Karpas-422 (cell line): Measurements from ENCODE around the gene MAJIN. TPM values are rescaled to one million over a fixed set of nuclear protein-coding genes. Genes with fewer than 3 reads are reported as not detected.
A peak's percentile ranks its signal among the peaks of the same experiment; 100 is the strongest.

ENCODE experiments used
- DNase-seq: peaks from one replicate; pipeline ENCODE4 v3.0.0-alpha.2; 2015
- H2AFZ ChIP-seq: fragments of 200-600 bp; sonication (generic); 2 replicates; pipeline ENCODE4 v1.6.1; 2014; ENCODE audit warnings: antibody characterized with exemption, low read length, mixed read lengths
- H3K27ac ChIP-seq: fragments of 200-600 bp; sonication (generic); 2 replicates; pipeline ENCODE4 v1.5.1; 2014; ENCODE audit warnings: mild to moderate bottlenecking, low read length, moderate library complexity
- H3K27me3 ChIP-seq: fragments of 200-600 bp; sonication (generic); 2 replicates; pipeline ENCODE4 v1.6.1; 2014; ENCODE audit warnings: low read length, mixed read lengths
- H3K36me3 ChIP-seq: fragments of 200-600 bp; sonication (generic); 2 replicates; pipeline ENCODE4 v1.6.1; 2014; ENCODE audit warnings: low read length, mixed read lengths; ENCODE audit not compliant: insufficient read depth
- H3K4me1 ChIP-seq: fragments of 200-600 bp; sonication (generic); 2 replicates; pipeline ENCODE4 v1.6.1; 2014; ENCODE audit warnings: mild to moderate bottlenecking, low read length, mixed read lengths
- H3K4me2 ChIP-seq: fragments of 200-600 bp; sonication (generic); 2 replicates; pipeline ENCODE4 v1.6.1; 2014; ENCODE audit warnings: low read length, low read depth, mild to moderate bottlenecking; ENCODE audit not compliant: poor library complexity, severe bottlenecking
- H3K4me3 ChIP-seq: fragments of 200-600 bp; sonication (generic); 2 replicates; pipeline ENCODE4 v1.5.1; 2014; ENCODE audit warnings: mild to moderate bottlenecking, antibody characterized with exemption, low read length, mixed read lengths
- H3K79me2 ChIP-seq: fragments of 200-600 bp; sonication (generic); 2 replicates; pipeline ENCODE4 v1.6.1; 2014; ENCODE audit warnings: mild to moderate bottlenecking, low read length, mixed read lengths
- H3K9ac ChIP-seq: fragments of 200-600 bp; sonication (generic); 2 replicates; pipeline ENCODE4 v1.6.0; 2014; ENCODE audit warnings: low read length
- H3K9me2 ChIP-seq: fragments of 200-600 bp; sonication (generic), shearing (Covaris generic); replicated peaks from 2 replicates; pipeline ENCODE4 v1.6.0; 2014; ENCODE audit warnings: mild to moderate bottlenecking, low read length, moderate library complexity; ENCODE audit not compliant: insufficient read depth
- H3K9me3 ChIP-seq: fragments of 300-700, 200-600 bp; sonication (generic); 2 replicates; pipeline ENCODE4 v1.6.1; 2014; ENCODE audit warnings: low read length, mixed read lengths
- H4K20me1 ChIP-seq: fragments of 200-600 bp; sonication (generic); 2 replicates; pipeline ENCODE4 v1.6.1; 2014; ENCODE audit warnings: mild to moderate bottlenecking, antibody characterized with exemption, low read length, low read depth; ENCODE audit not compliant: insufficient read depth
- small RNA-seq: library from RNA; depleted of rRNA; stranded (forward); fragments of <200 nt; gene quantifications from one replicate; pipeline ENCODE3, GENCODE V24; 2014
- total RNA-seq: library from RNA; depleted of rRNA; stranded (reverse); fragments of >200 nt; shearing (Covaris generic); gene quantifications from 2 replicates; pipeline ENCODE4 v1.2.3, GENCODE V29; 2014; ENCODE audit warnings: low replicate concordance; rRNA removed

The MAJIN gene
- total RNA-seq, 1 experiment from 2014 or later = not detected

DNA sequence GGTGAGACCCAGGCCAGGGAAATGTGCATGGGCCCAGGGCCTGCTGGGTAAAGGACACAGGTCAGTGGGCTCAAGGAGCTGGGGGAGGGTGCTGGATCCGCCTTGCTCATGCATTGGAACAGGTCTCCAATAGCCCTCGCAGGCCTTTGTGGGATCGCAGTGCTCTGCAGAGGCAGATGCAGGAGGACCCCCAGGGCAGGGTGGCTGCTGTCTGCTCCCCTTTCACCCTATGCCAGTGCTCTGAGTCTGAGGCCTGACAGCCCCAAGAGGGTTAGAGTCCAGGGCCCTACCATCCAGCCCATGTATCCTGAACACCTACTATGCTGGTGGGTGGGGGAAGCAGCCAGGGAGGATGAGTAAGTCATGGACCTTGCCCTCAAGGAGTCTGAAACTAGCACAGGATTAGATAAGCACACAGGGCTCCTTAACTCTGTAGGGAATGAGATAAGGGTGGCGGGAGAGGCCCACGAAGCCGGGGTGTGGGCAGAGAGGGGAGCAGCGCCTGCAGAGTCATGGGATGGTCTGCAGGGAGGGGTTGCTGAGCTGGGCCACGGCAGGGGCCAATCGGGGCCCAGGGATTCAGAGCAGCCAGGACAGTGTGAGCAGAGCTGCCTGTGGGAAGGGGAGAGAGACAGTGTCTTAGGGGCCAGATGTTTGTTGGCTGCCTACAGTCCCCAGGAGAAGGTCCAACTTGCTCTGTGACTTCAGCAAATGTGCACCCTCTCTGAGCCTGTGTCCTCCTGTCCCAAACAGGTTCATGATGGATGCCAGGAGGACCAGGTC lies 83.0 kb downstream of the MAJIN start:
- H3K4me3 ChIP-seq = no peak overlapping the region; the same call in 1 of the 2 replicates
- no peaks in the 10 kb centered on the region for H3K79me2 ChIP-seq
- H3K4me1 ChIP-seq = peaks cover 19% of the 10 kb centered on the region
- H3K36me3 ChIP-seq = no peaks in the 10 kb centered on the region
- H3K27ac ChIP-seq = no peak overlapping the region
- H3K9me2 ChIP-seq = no peaks in the 10 kb centered on the region
- no peak for DNase-seq
- no peaks in the 10 kb centered on the region for H3K9me3 ChIP-seq
- peak overlapping the region; percentile 27; the same call in 1 of the 2 replicates for H3K9ac ChIP-seq
- no peak overlapping the region for H2AFZ ChIP-seq
- H4K20me1 ChIP-seq = no peaks in the 10 kb centered on the region
- no peaks in the 10 kb centered on the region for H3K27me3 ChIP-seq
- peak overlapping the region; percentile 79 for H3K4me2 ChIP-seq

DNA sequence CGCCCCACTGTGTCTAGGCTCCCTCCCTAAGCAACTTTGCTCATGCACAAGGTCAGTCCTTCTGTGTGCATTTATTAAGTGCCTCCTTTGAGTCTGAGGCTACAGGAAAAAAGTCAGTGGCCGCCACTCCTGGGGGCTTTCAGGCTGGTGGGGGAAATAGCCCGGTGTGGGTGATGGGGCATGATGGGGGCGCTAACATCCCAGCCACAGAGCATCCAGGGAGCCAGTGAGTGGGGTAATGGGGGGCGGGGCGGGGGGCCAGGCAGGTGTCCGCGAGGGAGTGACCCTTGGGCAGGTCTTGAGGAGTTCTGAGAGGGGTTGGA lies 83.5 kb downstream of the MAJIN start:
- Histone ChIP-seq H3K4me3 (peak overlapping the region; percentile 66), H3K9ac (peak overlapping the region; percentile 73), H3K27ac (peak overlapping the region; percentile 53), H3K79me2 (no peaks in the 10 kb centered on the region), H3K4me2 (peak overlapping the region; percentile 79), H3K4me1 (peaks cover 19% of the 10 kb centered on the region), H3K27me3 (no peaks in the 10 kb centered on the region), H3K9me3 (no peaks in the 10 kb centered on the region), H4K20me1 (no peaks in the 10 kb centered on the region), H3K9me2 (no peaks in the 10 kb centered on the region), H3K36me3 (no peaks in the 10 kb centered on the region), H2AFZ (peak overlapping the region; percentile 96)
- no peak for DNase-seq

Small RNAs within 50 kb of the gene (small RNA-seq; reads per million reads assigned to genes)
- gene MIR6749 (not detected), gene MIR6750 (not detected), gene MIR6879 (not detected)

Other genes with a start within 250 kb of the MAJIN start
- gene NRXN2, start 248.9 kb downstream of the MAJIN start, total RNA-seq = 0.83 TPM in 1 of 2 replicates, not detected in the other
- 4.0 and 5.3 TPM in 2 replicates for gene RASGRP2, start 228.0 kb downstream of the MAJIN start, total RNA-seq
- 1.3 TPM in 1 of 2 replicates, not detected in the other for gene PYGM, start 212.1 kb downstream of the MAJIN start, total RNA-seq
- gene SF1, start 193.6 kb downstream of the MAJIN start, total RNA-seq = 156 and 329 TPM in 2 replicates
- 62.0 and 84.2 TPM in 2 replicates for gene MAP4K2, start 168.9 kb downstream of the MAJIN start, total RNA-seq
- gene MEN1, start 161.6 kb downstream of the MAJIN start, total RNA-seq = 27.6 and 28.3 TPM in 2 replicates
- 0.15 and 0.22 TPM in 2 replicates for gene CDC42BPG, start 127.5 kb downstream of the MAJIN start, total RNA-seq
- 30.8 and 77.3 TPM in 2 replicates for gene EHD1, start 93.5 kb downstream of the MAJIN start, total RNA-seq
- gene ATG2A, start 54.9 kb downstream of the MAJIN start, total RNA-seq = 16.2 and 24.6 TPM in 2 replicates
- gene PPP2R5B, start 47.4 kb downstream of the MAJIN start, total RNA-seq = 1.8 and 7.5 TPM in 2 replicates
- not detected in 2 replicates for gene GPHA2, start 36.2 kb downstream of the MAJIN start, total RNA-seq
- 0.18 and 1.1 TPM in 2 replicates for gene BATF2, start 24.9 kb upstream of the MAJIN start, total RNA-seq
- 28.9 and 44.4 TPM in 2 replicates for gene ARL2, start 42.1 kb upstream of the MAJIN start, total RNA-seq
- gene SNX15, start 55.3 kb upstream of the MAJIN start, total RNA-seq = 14.2 and 17.6 TPM in 2 replicates
- gene SAC3D1, start 69.1 kb upstream of the MAJIN start, total RNA-seq = 1.9 and 11.9 TPM in 2 replicates
- gene NAALADL1, start 86.4 kb upstream of the MAJIN start, total RNA-seq = not detected in 2 replicates
- 24.3 and 28.2 TPM in 2 replicates for gene CDCA5, start 111.9 kb upstream of the MAJIN start, total RNA-seq
- 19.0 and 40.7 TPM in 2 replicates for gene ZFPL1, start 112.1 kb upstream of the MAJIN start, total RNA-seq
- 78.9 and 193 TPM in 2 replicates for gene VPS51, start 124.1 kb upstream of the MAJIN start, total RNA-seq
- 160 and 161 TPM in 2 replicates for gene TM7SF2, start 139.8 kb upstream of the MAJIN start, total RNA-seq
- gene ZNHIT2, start 145.6 kb upstream of the MAJIN start, total RNA-seq = 11.3 and 18.0 TPM in 2 replicates
- 662 and 1,340 TPM in 2 replicates for gene FAU, start 150.0 kb upstream of the MAJIN start, total RNA-seq
- gene MRPL49, start 150.2 kb upstream of the MAJIN start, total RNA-seq = 44.5 and 65.8 TPM in 2 replicates
- 73.6 and 118 TPM in 2 replicates for gene SYVN1, start 162.4 kb upstream of the MAJIN start, total RNA-seq
- gene SPDYC, start 198.1 kb upstream of the MAJIN start, total RNA-seq = not detected in 2 replicates
- gene CAPN1, start 209.8 kb upstream of the MAJIN start, total RNA-seq = 96.5 and 115 TPM in 2 replicates